CD4-positive, alpha-beta T cell treated with Interleukin-4 for 4 hours (primary cell): ENCODE data around the gene DDX41.
A peak's percentile ranks its signal among the peaks of the same experiment; 100 is the strongest.

Experiments
- DNase-seq: peaks from one replicate; pipeline ENCODE4 v3.0.0-alpha.2; 2020

The DDX41 gene

DNA sequence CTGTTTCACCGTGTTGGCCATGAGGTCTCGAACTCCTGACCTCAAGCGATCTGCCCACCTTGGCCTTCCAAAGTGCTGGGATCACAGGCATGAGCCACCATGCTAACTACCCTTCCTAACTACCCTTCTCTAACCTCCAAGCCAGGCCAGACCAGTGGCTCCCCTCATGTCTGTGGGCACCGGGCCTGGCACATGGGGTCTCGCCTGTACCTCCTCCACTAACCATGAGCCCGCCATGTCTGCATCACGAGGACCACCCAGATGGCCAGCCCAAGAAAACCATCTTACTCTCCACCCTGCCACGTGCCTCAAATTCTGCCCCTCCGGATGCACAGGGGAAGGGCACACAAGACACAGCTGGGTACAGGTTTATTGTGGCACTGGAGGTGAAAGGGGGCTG, 33.7 kb downstream of the DDX41 start:
- no peak for DNase-seq

DNA sequence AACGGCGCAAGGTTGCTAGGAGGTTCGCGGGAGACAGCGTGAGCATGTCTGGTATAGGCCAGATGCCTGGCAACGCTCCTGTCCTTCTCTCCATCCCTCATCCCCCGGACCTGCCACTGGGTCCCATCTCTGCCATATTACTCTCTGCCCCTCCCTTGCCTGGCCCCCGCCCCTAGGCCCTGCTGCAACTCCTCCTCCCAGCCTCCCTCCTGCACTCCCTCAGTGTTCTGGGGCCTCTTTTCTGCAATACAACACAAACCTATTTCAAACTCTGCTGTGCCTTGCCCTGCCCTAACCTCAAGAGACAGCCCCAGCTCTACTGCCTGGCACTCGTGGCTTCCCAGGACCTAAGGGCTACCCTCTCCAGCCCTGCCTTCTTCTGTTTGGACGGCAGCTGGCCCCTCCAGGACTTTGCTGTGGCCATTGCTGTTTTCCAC, 34.4 kb downstream of the DDX41 start:
- no peak for DNase-seq

DNA sequence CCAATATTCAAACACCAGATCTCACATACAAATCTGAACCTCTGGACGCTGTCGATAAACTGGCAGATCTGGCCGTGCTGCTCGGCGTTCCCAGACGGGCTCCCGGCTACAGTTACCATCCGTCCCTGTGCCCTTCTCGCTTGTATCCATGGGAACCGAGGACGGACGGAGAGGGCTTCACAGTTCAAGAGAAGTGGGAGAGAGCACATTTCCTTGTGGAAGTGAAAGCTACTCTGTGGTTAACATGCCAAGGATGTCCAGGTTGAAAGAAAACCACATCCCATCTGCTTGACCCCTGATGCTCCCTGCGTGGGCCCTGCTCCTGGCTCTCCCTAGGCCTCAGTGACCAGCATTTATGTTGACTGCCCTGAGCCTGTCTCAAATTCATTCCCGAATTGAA, 37.0 kb downstream of the DDX41 start:
- no peak for DNase-seq

DNA sequence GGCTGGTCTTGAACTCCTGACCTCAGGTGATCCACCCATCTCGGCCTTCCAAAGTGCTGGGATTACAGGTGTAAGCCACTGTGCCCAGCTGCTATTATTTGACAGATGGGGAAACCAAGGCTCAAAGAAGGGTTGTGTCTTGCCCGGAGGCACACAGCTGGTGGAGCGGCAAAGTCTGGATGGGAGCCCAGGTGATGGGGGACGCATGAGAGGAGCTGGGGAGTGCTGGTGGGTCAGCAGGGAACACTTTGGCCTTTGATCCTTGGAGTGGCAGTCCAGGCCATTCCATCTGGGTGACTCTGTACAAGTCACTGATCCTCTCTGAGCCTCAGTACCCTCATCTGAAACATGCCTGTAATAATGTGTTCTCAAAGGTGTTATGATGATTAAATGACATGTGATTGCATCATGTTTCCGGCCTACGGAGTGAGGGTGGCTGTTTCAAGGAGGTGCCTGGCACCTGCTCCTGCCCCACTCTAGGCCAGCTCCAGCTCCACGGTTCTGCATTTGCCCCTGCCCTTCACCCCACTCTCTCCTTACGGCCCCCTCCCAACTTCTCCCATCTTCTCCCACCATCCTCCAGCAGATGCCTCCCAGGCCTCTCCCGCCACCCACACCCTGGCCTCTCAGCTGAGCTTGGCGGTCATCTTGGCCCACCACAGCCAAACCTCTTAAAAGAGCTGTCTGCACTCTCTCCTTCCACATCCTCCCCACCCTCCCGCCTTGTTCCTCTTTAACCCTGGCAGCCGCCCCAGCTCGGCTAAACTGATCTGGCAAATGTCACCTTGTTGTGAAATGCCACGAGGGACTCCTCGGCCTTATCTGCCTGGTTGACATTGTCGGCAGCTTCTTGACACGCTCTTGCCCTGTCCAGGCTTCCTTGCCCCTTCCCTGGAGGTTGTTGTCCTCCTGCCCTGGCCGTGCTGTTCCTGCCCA, 37.8 kb downstream of the DDX41 start:
- peak; percentile 21 for DNase-seq

DNA sequence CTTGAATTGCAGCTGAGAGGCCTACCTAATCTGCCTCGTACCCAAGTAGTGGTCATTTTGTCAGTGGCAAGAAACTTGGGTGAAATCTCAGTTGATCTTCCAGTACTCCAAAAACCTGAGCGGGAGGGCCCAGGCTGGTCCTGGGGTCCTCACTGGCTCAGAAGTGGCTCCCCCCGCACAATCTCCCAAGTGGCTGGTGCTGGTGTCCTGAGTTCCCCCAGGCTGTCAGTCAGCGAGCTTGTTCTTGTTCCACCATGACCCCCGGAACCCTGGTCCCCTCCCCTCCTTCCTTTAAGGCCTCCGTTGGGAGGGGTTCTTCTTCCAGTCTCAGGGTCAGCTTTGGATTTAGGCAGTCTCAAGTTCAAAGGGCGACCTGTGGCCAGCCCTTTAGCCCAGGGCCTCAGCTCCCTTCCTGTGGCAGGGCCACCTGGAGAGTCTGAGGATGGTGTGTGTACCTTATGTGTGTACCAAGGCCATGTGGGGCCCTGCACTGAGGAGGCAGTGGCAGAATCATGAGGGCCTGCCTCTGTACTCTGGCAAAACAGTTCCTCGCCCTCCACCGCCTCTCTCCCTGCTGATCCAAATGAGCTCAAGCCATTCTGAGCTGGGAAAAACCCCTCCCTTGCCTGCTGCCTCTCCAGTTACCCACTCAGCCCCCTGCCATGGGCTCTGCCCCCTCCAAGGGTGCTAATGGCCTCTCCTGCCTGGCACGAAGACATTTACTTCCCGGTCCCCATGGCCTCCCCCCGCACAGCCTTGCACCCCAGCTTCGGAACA, 38.9 kb downstream of the DDX41 start:
- no peak for DNase-seq

DNA sequence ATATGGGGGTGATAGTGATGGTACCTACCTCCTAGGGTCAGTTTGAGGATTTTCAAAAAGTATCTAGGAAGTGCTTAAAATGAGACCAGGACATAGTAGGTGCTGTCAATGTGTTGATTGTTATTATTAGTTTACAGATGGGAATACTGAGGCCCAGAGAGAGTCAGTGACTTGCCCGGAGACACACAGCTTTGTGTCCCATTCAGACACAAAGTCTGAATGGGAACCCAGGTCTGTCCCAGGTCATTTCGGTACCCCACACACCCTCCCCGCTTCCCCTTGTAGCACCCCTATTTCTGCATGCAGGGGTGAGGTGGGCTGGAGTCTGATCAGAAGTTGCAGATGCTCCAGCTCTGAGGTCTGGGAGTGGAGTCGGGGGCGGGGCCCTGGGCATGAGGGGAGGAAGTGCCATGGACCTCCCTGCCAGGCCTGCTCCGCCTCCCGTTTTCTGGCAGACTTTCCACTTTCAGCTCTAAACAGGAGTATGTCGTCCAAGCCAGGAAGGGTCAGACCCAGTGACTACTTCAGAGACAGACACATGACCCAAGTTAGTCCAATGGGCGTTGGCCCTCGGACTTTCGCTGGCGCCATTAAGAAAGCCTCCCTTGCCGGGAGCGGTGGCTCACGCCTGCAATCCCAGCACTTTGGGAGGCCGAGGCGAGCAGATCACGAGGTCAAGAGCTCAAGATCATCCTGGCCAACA, 40.1 kb downstream of the DDX41 start:
- no peak for DNase-seq

DNA sequence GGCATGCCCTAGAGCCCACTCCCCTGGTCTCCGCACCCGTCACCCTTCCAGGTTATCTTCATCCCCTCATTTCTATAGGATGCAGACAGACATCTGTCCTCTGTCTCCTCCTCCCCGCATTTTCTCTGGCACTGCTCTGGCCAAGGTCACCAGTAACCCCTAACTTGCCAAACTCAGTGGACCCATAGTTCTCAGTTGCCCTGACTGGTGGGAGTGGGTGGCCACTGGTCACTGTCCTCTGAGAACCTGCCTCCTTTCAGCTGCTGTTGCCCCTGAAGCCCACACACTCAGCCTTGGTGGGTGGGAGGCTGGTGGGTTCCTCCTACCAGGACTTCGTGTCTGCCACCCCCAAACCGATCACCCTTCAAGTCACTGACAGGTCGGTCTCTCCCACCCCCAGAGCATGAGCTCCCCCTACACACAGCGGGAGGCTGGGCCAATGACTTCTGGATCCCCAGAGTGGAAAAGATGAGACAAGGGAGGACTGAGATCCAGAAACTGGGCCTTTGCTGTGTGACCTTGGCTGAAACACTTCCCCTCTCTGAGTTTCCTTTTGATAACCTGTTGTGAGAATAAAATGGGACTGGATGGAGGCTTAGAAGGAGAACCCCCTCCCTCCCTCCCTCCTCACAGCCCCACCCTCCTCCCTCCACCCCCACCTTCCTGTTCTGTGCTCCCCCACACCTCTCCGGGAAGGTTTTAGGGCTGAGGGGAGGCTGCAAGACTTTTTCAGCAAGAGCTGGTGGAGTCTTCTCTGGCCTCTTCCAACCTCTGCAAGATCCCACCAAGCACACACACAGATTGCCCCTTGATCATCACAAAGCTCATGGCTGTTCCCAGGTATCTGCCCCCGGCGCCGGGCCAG, 41.0 kb downstream of the DDX41 start:
- DNase-seq = no peak

DNA sequence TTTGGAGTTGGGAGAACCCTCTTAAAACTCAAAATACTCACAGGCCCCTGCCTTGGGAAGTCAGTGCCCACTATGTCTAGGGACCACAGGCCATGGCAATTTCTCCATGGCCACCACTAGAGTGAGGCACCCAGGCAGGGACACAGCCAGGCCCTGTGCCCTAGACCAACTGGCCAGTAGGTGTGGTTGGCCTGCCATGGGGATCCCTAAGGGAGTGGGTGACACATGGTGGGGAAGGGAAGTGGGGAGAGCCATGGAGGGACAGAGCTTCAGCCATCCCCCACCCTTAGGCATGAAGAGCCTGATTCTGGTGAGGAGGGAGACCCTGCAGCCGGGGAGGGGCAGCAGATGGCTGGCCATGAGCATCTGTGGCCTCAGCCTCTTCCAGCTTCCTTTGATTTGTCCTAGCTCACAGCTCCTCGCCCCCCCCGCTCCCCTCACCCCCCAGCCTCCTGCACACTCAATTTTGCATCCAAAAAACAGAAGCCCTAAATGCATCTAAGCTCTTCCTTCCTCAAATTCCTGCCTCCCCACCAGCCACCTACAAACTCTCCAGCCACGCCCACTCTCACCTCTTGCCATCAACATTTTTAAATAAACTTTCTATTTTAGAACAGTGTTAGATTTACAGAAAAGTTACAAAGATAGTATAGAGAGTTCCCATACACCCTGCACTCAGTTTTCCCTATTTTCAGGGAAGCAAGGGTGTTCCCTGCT, 41.8 kb downstream of the DDX41 start:
- DNase-seq = no peak

DNA sequence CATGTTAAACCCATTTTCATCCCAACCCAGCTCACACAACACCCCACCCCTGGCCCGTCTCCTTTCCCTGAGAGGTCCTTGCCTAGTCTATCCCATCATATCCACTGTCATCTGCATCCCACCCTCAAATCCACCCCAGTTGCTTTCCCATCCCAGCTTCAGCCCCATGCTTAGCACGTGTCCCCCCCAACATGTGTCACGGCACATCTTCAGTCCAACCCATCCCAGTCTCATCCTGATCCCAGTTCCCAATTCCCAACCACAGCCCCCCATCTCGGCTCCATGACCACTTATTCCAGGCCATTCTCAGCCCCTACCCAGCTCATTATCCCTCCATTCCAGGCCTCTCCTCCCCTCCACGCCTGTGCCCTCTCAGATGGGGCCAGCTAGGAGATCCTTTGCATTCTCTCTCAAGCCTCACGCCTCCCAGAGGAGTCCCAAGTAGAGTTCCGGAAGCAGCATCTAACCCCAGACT, 42.7 kb downstream of the DDX41 start:
- DNase-seq = no peak

DNA sequence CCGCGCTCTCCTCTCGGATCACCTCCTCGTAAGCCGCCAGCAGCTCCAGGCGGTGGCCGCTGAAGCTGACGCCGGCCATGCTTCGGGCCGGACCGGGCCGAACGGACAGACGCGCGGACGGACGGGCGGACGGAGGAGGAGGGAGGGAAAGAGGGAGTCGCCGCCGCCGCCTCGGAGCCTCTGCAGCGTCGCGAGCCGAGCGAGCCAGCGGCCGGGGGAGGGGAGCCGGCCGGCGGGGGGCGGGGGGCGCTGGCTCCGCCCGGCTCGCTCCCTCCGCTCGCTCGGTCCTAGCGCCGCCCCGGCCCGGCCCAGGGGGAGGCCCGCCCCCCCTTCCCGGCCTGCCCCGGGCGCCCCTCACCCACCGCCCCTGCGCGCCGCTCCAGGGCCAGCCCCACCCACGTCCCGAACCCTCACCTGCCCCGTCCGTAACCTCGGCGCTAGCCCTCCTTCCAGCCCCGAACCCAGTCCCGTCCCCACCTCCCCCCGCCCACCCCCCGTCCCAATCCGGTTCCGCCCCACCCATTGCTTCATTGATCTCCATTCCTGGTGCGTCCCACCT, 43.2 kb downstream of the DDX41 start, which contains the start of gene DBN1:
DBN1 (minus strand) TSS at position 192 of the 559 bp plus-strand sequence; CDS start at position 79, 113 bp downstream.
- DNase-seq = no peak

DNA sequence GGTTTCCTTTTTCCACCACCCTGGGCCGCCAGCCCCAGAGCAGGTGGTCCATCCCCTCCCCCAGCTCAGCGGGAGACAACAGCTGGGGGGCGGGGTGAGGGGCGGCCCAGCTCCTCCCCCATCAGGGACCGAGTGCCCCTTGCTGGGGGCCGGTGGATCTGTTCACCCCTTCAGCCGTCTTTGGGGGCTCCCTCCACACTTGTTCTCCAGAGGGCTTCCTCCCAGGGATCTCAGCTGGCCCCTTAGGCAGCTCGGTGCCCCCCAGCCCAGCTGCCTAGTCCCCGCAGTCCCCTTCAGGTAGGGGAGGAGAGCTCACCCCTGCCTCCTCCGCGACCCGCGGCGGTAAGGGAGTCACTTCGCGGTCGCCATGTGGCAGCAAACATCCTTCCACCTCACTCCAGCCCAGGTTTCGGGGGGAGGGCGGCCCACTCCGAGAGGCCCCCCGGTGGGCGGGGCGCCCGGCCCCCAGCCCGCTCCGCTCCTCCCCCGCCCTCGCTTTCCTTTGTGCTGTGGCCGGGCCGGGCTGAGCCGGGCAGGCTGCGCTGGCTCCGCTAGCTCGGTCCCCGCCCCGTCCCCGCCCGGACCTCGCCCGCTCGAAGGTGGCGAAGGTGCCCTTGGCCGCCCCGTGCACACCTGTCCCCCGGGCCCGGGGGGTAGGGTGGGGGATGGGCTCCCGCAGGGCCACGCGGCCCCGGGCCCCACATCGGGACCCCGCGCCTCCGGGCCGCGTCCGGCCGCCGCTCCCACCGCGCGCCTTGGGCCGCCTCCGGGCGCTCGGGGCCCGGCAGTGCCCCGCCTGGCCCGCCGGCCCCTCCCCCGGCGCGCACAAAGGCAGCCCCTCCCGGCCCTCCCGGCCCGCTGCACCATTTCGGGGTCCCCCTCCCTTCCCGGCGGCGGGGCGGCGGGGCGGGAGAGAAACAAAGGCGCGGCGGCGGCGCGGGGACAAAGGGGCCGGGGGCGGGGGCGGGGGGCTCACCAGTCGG, 44.0 kb downstream of the DDX41 start:
- DNase-seq = peak; percentile 40

DNA sequence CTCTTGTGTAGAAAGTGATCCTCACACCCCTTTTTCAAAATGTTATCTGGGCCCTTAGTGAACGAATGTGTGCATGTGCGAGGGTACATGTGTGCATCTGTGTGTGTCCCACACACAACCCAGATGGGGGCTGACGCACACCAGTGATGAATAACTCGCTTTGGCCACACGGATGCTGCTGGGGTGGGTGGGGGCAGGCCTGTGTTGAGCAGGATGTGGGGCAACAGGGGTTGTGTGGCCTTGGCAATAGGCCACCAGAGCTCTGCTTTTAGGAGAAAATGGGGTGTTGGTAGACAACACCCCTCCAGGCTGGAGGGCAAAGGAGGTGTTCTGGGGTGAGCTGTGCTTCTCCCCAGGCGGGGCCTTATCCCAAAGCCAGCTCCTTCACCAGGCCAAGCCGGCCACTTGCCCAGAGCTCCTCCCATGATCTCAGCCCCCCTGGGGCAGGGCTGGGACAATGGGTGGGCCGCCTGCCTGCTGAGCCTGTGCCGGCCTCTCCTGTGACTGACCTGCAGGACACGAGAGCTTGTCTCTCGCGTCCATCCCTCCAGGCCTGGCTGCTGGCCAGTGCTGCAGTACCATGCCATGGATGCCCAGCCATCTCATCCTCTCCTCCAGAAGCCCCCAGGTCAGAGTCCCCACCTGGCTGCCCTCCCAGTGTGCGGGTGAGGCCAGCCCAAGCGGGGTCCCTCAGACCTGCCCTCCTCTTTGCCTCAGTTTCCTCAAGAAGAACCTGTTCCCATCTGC, 45.0 kb downstream of the DDX41 start:
- DNase-seq = peak; percentile 42

DNA sequence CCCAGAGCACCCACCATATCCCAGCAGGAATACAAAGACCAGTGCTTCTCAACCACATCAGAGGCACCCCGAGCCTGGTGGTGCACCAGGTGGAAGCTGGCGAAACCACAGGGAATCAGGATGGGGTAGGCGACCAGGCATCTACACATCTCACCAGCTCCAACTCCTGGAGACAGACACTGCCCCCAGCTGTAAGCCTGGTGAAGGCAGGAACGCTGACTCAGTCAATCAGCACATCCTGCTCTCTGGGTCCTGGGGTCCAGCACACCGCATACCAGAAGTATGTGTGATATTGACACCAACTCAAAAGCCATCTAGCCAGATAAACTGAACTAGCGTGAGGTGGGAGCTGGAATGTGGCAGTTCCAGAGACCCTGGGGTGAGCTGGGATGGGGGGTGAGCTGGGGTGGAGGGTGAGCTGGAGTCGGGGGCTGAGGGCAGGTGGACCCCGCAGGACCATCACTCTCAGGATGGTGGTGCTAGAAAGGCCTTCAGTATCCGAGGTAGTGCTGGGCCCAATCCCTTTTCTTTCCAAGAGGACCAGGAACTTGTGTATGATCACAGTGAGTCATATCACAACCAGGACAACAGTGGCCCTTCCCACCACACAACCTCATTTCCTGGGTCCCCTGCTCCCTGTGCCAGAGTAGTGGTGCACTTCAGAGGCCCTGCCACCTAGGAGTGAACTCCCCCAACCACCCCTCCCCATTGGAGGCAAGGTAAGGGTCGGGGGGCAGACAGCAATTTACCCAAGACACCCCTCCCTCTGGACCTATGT, 45.8 kb downstream of the DDX41 start:
- no peak for DNase-seq

DNA sequence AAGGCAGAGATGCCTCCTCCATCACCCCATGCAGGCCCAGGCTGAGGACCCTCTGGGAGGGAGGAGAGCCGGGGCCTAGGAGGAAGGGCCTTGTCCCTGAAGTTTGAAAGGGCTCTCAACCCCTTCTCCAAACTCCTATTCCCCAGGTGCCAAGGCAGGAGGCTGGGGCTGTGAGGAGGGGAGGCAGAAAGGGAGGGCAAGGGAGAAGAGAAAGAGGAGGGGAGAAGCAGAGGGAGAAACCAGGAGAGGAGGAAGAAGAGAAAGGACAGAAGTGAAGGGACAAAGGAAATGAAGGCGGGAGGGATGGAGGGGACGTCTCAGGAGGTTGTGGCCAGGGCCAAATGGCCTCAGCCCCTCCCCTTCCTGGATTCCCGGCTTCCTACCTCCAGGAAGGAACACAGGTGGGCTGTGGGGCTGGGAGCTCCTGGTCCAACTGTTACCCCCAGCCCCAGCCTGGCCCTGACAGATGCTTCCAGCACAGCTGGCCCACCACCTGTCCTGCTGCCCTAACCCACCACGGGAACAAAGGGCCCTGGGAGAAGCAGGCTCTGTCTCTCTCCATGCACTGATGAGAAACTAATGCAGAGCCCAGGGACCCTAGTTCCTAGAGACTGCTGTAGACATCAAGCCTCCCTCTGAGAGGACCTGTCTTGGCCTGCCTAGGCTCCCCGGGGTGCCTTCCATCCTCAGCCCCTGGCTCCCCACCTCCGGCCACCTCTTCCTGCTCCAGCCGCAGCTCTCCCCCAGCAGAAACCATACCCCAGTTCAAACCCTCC, 46.8 kb downstream of the DDX41 start:
- no peak for DNase-seq

DNA sequence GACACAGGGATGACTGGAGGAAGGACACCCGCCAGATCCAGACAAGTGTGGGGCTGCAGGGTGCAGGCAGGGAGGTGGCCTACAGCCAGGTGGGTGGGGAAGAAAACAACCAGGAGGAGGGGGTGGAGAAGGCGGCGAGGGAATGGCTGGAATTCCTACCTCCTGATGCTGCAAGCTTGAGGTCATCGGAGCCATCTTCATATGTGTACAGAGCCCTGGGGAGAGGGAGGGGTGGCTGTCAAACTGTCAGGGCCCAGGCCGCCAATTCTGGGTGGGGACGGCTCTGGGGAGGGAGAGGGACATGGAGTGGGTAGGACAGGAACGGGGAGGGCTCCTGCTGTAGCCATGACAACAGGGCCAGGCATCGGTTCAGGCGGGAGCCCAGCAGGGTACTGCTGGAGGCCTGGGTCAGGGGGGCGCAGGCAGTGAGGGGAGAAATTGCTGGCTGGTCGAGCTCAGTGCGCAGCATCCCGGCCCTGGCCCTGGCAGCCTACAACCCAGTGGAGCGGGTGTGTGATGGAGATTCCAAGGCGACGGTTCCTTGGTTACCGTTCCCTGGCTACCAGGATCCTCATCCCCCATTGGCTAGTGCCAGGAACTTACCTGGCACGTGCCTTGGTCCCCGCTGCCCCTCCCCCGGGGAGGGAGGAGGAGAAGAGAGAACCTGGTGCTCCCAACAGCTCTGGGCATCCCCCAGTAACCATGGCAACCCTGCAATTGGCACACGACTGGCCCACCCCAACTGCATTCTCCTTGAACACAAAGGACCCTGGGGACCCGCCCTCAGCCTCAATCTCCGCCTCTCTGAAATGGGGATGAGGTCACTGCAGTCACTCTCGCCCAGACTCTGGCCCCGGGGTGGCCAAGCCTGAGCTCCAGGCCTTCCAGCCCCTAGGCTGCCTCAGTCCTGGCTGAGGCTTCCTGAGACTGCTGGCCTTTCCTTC, 47.8 kb downstream of the DDX41 start:
- DNase-seq = no peak

DNA sequence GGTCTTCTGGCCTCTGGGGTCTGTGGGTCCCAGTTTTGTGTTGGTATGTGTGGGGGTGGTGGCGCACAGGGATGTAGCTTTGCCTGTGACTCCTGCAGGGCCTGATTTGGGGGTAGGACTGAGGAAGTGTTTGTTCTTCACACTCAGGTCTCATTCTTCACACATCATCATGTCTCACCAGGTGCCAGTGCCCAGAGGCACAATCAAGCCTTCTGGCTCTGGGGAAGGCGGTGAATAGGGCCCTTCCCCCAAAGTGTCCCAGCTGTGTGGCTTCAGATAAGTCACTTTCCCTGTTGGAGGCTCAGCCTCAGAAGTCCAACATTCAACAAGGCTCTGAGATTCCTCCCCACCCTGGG, 48.5 kb downstream of the DDX41 start:
- no peak for DNase-seq
